Astrocyte (in vitro differentiated cells and primary cell): ENCODE measurements around the gene SLC25A47. TPM values are rescaled to one million over a fixed set of nuclear protein-coding genes. Genes with fewer than 3 reads are reported as not detected.

Source experiments
- DNase-seq: peaks from one replicate; pipeline ENCODE4 v3.0.0-alpha.2; 2010; ENCODE audit warnings: low read depth
- FAIRE-seq: peaks from 2 replicates; lab custom pipeline; 2011; peaks lifted over from hg19 to GRCh38; lab: Jason Lieb, UNC
- H2AFZ ChIP-seq: 2 replicates; pipeline ENCODE4 v1.6.0; 2012; ENCODE audit warnings: low read depth, low read length, inconsistent platforms
- H3K27ac ChIP-seq: 2 replicates; pipeline ENCODE4 v1.5.1; 2011; ENCODE audit warnings: low read depth, low read length, inconsistent platforms
- H3K27me3 ChIP-seq: 2 replicates; pipeline ENCODE4 v1.6.0; 2011; ENCODE audit warnings: low read length, inconsistent platforms; ENCODE audit not compliant: insufficient read depth
- H3K36me3 ChIP-seq: 2 replicates; pipeline ENCODE4 v1.5.1; 2011; ENCODE audit warnings: low read length, inconsistent platforms; ENCODE audit not compliant: insufficient read depth
- H3K4me1 ChIP-seq: 2 replicates; pipeline ENCODE4 v1.5.1; 2011; ENCODE audit warnings: low read length, inconsistent platforms; ENCODE audit not compliant: insufficient read depth
- H3K4me2 ChIP-seq: 2 replicates; pipeline ENCODE4 v1.6.0; 2012; ENCODE audit warnings: low read length, inconsistent platforms
- H3K4me3 ChIP-seq: 2 replicates; pipeline ENCODE4 v1.5.1; 2011; ENCODE audit warnings: low read depth, mild to moderate bottlenecking, low read length, inconsistent platforms; ENCODE audit not compliant: insufficient read depth
- H3K79me2 ChIP-seq: 2 replicates; pipeline ENCODE4 v1.6.0; 2012; ENCODE audit warnings: mild to moderate bottlenecking, low read length, inconsistent platforms; ENCODE audit not compliant: insufficient read depth
- H3K9ac ChIP-seq: 2 replicates; pipeline ENCODE4 v1.6.0; 2012; ENCODE audit warnings: mild to moderate bottlenecking, low read length, inconsistent platforms
- H3K9me3 ChIP-seq: 2 replicates; pipeline ENCODE4 v1.5.1; 2012; ENCODE audit warnings: low read depth, mild to moderate bottlenecking, low read length, inconsistent platforms; ENCODE audit not compliant: insufficient read depth
- H4K20me1 ChIP-seq: 2 replicates; pipeline ENCODE4 v1.6.0; 2012; ENCODE audit warnings: low read length, inconsistent platforms; ENCODE audit not compliant: insufficient read depth
- H3K27ac Mint-ChIP-seq: one replicate; pipeline ENCODE4 v1.8.0; 2021; ENCODE audit warnings: mild to moderate bottlenecking, mixed read lengths; ENCODE audit not compliant: unreplicated experiment
- H3K27me3 Mint-ChIP-seq: one replicate; pipeline ENCODE4 v1.8.0; 2021; ENCODE audit warnings: low read depth, mixed read lengths; ENCODE audit not compliant: unreplicated experiment
- H3K36me3 Mint-ChIP-seq: one replicate; pipeline ENCODE4 v1.8.0; 2021; ENCODE audit warnings: low read depth, mixed read lengths; ENCODE audit not compliant: unreplicated experiment
- H3K4me1 Mint-ChIP-seq: one replicate; pipeline ENCODE4 v1.8.0; 2021; ENCODE audit warnings: low read depth, mixed read lengths; ENCODE audit not compliant: unreplicated experiment
- H3K4me3 Mint-ChIP-seq: one replicate; pipeline ENCODE4 v1.8.0; 2021; ENCODE audit warnings: mild to moderate bottlenecking, moderate library complexity, mixed read lengths; ENCODE audit not compliant: unreplicated experiment
- H3K9me3 Mint-ChIP-seq: one replicate; pipeline ENCODE4 v1.8.0; 2021; ENCODE audit warnings: mild to moderate bottlenecking, mixed read lengths; ENCODE audit not compliant: unreplicated experiment
- EZH2 ChIP-seq: IDR thresholded peaks from 2 replicates; pipeline ENCODE4 v1.6.1; 2012; ENCODE audit warnings: mild to moderate bottlenecking, low read length, inconsistent platforms; ENCODE audit not compliant: insufficient read depth
- total RNA-seq: library from RNA; stranded (reverse); gene quantifications from 2 replicates; pipeline ENCODE4 v1.2.1, GENCODE V29; 2021
- TF ChIP-seq, protein P1 (sequence below): IDR thresholded peaks from 2 replicates; pipeline ENCODE4 v1.5.1; 2011; ENCODE audit warnings: low read depth, mild to moderate bottlenecking, inconsistent platforms, low read length, moderate library complexity; ENCODE audit not compliant: insufficient read depth

The SLC25A47 gene
- total RNA-seq, 1 donor from 2014 or later, result not detected

GRCh38 chr14:100348784-100349685 is 25.9 kb downstream of the SLC25A47 start:
- Mint-ChIP-seq H3K4me1 (no peaks in the 10 kb centered on the region), H3K27me3 (no peaks in the 10 kb centered on the region), H3K4me3 (no peak overlapping the region), H3K36me3 (peaks cover 48% of the 10 kb centered on the region), H3K27ac (no peak overlapping the region), H3K9me3 (no peaks in the 10 kb centered on the region)
- peaks cover 11% of the 10 kb centered on the region for H4K20me1 ChIP-seq
- no peak overlapping the region for H3K4me2 ChIP-seq
- no peak overlapping the region for H3K4me3 ChIP-seq
- H3K4me1 ChIP-seq, result no peaks in the 10 kb centered on the region
- no peaks in the 10 kb centered on the region for H3K9me3 ChIP-seq
- H3K27ac ChIP-seq, result no peak overlapping the region
- H3K9ac ChIP-seq, result no peak overlapping the region
- H3K36me3 ChIP-seq, result peaks cover 25% of the 10 kb centered on the region
- DNase-seq (no peak), FAIRE-seq (no peak)
- H2AFZ ChIP-seq, result no peak overlapping the region
- no peaks in the 10 kb centered on the region for H3K27me3 ChIP-seq
- H3K79me2 ChIP-seq, result no peaks in the 10 kb centered on the region
- TF ChIP-seq, protein P1, sequence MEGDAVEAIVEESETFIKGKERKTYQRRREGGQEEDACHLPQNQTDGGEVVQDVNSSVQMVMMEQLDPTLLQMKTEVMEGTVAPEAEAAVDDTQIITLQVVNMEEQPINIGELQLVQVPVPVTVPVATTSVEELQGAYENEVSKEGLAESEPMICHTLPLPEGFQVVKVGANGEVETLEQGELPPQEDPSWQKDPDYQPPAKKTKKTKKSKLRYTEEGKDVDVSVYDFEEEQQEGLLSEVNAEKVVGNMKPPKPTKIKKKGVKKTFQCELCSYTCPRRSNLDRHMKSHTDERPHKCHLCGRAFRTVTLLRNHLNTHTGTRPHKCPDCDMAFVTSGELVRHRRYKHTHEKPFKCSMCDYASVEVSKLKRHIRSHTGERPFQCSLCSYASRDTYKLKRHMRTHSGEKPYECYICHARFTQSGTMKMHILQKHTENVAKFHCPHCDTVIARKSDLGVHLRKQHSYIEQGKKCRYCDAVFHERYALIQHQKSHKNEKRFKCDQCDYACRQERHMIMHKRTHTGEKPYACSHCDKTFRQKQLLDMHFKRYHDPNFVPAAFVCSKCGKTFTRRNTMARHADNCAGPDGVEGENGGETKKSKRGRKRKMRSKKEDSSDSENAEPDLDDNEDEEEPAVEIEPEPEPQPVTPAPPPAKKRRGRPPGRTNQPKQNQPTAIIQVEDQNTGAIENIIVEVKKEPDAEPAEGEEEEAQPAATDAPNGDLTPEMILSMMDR, result no peak
- TF ChIP-seq EZH2, result no peak

- DNase-seq (no peak), FAIRE-seq (no peak)
- H3K9ac ChIP-seq, result no peak overlapping the region
- peaks cover 27% of the 10 kb centered on the region for H3K36me3 ChIP-seq
- no peak overlapping the region for H3K27ac ChIP-seq
- no peak overlapping the region for H3K4me3 ChIP-seq
- H3K4me2 ChIP-seq, result no peak overlapping the region
- no peaks in the 10 kb centered on the region for H3K9me3 Mint-ChIP-seq
- peaks cover 52% of the 10 kb centered on the region for H3K36me3 Mint-ChIP-seq
- no peaks in the 10 kb centered on the region for H3K27me3 ChIP-seq
- no peak overlapping the region for H3K4me3 Mint-ChIP-seq
- TF ChIP-seq, protein P1, result no peak
- TF ChIP-seq EZH2, result no peak
- no peaks in the 10 kb centered on the region for H3K4me1 Mint-ChIP-seq
- no peaks in the 10 kb centered on the region for H3K9me3 ChIP-seq
- no peaks in the 10 kb centered on the region for H3K4me1 ChIP-seq
- peak overlapping the region; percentile 75 for H3K27ac Mint-ChIP-seq
- no peaks in the 10 kb centered on the region for H3K27me3 Mint-ChIP-seq
- H4K20me1 ChIP-seq, result peaks cover 11% of the 10 kb centered on the region
- H2AFZ ChIP-seq, result no peak overlapping the region
- no peaks in the 10 kb centered on the region for H3K79me2 ChIP-seq
Observed at GRCh38 chr14:100350276-100350926, 27.3 kb downstream of the SLC25A47 start.
